ENCODE data around the gene ATP8A2. TPM values are rescaled to one million over a fixed set of nuclear protein-coding genes. Genes with fewer than 3 reads are reported as not detected.

ATP8A2 gene
- total RNA-seq, 1 experiment from 2014 or later = 0.26 TPM

DNA sequence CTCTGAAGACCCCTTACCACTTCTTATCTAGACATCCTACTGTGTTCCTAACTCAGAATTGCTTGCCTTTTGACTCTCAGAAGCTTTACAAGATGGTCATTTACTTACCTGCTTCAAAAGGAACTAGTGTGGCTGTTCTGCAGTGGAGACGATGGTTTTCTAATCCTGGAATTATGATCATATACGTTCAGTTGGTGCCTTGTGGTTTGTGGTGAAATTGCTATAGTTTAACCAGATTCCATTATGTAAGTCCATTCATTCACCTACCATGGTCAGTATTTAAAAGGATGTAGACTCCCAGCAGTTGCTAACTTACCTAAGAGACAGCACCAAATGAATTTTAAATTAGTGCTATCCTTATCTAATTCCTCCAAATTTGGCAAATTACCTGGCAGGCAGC is 469.2 kb downstream of the ATP8A2 start:
- Mint-ChIP-seq H3K27me3 (ENCODE audit: insufficient read depth, unreplicated experiment) (no peaks in the 10 kb centered on the region), H3K4me3 (ENCODE audit: unreplicated experiment) (no peak overlapping the region), H3K4me1 (ENCODE audit: insufficient read depth, unreplicated experiment) (peaks cover 23% of the 10 kb centered on the region), H3K27ac (ENCODE audit: low read depth, unreplicated experiment) (no peak overlapping the region), H3K9me3 (ENCODE audit: unreplicated experiment) (no peaks in the 10 kb centered on the region), H3K36me3 (ENCODE audit: insufficient read depth, unreplicated experiment) (no peaks in the 10 kb centered on the region)
- ChIA-PET CTCF (interaction anchor here (0.6 kb wide), 1 partner anchor 187 kb away, joined by 3 read pairs; no protein-coding TSS in a partner anchor), POLR2A (interaction anchor here (0.6 kb wide), 1 partner anchor 476 kb away, joined by 4 read pairs; no protein-coding TSS in a partner anchor)
- DNase-seq (ENCODE audit: unreplicated experiment) = no peak
- TF ChIP-seq, protein P1, sequence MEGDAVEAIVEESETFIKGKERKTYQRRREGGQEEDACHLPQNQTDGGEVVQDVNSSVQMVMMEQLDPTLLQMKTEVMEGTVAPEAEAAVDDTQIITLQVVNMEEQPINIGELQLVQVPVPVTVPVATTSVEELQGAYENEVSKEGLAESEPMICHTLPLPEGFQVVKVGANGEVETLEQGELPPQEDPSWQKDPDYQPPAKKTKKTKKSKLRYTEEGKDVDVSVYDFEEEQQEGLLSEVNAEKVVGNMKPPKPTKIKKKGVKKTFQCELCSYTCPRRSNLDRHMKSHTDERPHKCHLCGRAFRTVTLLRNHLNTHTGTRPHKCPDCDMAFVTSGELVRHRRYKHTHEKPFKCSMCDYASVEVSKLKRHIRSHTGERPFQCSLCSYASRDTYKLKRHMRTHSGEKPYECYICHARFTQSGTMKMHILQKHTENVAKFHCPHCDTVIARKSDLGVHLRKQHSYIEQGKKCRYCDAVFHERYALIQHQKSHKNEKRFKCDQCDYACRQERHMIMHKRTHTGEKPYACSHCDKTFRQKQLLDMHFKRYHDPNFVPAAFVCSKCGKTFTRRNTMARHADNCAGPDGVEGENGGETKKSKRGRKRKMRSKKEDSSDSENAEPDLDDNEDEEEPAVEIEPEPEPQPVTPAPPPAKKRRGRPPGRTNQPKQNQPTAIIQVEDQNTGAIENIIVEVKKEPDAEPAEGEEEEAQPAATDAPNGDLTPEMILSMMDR (IDR thresholded peaks at IDR 0.05; ENCODE audit: unreplicated experiment) = no peak
- intact Hi-C loops (cut with micrococcal nuclease) = no loop called here
- no TSS peak for BruUV-seq (replicated peaks)

DNA sequence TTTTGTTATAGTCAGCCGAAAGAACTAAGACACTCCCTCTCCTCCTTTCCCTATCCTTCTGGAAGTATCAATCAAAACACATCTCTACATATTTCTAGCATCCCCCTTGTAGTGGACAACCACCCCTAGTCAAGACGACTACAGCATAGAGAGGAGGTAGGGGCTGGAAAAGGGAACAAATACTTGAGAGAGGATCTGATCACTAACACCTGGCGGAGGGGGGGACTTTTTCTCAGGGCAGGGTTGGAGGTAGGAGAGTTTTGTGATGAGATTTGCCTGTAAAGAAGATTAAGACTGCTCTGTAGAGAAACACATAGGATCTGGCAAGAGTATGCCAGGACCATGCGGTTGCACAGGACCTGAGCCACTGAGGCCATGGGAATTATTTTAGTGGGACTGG is 471.9 kb downstream of the ATP8A2 start:
- intact Hi-C loops (cut with micrococcal nuclease) = no loop called here
- Mint-ChIP-seq H3K4me3 (ENCODE audit: unreplicated experiment) (no peak overlapping the region), H3K9me3 (ENCODE audit: unreplicated experiment) (no peaks in the 10 kb centered on the region), H3K27me3 (ENCODE audit: insufficient read depth, unreplicated experiment) (no peaks in the 10 kb centered on the region), H3K27ac (ENCODE audit: low read depth, unreplicated experiment) (no peak overlapping the region), H3K4me1 (ENCODE audit: insufficient read depth, unreplicated experiment) (peaks cover 16% of the 10 kb centered on the region), H3K36me3 (ENCODE audit: insufficient read depth, unreplicated experiment) (no peaks in the 10 kb centered on the region)
- no peak for DNase-seq (ENCODE audit: unreplicated experiment)
- POLR2A ChIA-PET = no interaction called here
- TF ChIP-seq, protein P1 (IDR thresholded peaks at IDR 0.05; ENCODE audit: unreplicated experiment) = no peak
- CTCF ChIA-PET = interaction anchor here (1.2 kb wide), 1 partner anchor 12 kb away, joined by 3 read pairs; no protein-coding TSS in a partner anchor
- no TSS peak for BruUV-seq (replicated peaks)

DNA sequence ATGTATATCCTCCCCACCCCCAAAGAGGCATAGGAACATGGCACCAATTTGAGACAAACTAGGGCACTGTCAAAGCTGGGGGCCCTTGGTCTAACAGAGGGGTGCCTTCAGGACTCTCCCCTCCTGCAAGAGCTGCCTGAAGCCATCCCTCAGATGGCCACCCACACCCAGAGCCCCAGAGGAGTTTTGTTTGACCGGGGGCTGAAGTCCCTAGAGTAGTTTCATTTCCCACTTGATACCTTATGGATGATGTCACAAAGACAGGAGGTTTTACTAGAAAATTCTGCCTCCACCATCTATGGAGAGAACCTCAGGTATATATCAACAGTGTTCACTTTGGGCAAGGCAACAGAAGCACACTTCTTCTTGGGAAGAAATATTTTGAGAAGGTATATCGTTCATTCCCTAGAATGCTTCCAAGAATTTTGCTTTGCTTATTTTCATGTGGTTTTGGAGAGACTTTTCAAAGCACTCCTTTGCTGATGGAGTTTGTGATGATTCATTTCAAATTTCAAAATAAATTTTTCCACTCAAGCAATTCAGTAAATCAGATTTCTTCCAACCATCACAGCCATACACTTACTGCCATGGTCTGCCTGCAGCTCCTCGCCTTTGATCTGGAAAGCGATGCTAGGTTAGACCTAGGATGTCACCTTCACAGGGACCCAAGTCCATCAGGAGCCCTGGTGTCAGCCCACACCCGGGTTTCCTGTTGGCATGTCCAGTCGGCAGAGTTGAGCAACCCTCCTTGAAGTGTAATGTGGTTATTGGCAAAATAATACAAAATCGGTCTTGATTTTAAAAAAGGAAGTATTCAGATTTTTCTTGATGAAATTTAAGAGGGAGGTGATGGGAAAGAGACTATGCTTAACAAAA is 473.0 kb downstream of the ATP8A2 start:
- H3K9me3 Mint-ChIP-seq (ENCODE audit: unreplicated experiment) = no peaks in the 10 kb centered on the region
- ChIA-PET CTCF (interaction anchor here (0.5 to 1.2 kb wide), 2 partner anchors 11 to 15 kb away, joined by 3 to 4 read pairs; no protein-coding TSS in a partner anchor), POLR2A (interaction anchor here (1.2 kb wide), 1 partner anchor 16 kb away, joined by 4 read pairs; no protein-coding TSS in a partner anchor)
- H3K36me3 Mint-ChIP-seq (ENCODE audit: insufficient read depth, unreplicated experiment) = no peaks in the 10 kb centered on the region
- no TSS peak for BruUV-seq (replicated peaks)
- TF ChIP-seq, protein P1 (IDR thresholded peaks at IDR 0.05; ENCODE audit: unreplicated experiment) = no peak
- no peaks in the 10 kb centered on the region for H3K27me3 Mint-ChIP-seq (ENCODE audit: insufficient read depth, unreplicated experiment)
- peak; percentile 38 for DNase-seq (ENCODE audit: unreplicated experiment)
- intact Hi-C loops (cut with micrococcal nuclease) = no loop called here
- H3K4me3 Mint-ChIP-seq (ENCODE audit: unreplicated experiment) = no peak overlapping the region
- H3K4me1 Mint-ChIP-seq (ENCODE audit: insufficient read depth, unreplicated experiment) = peaks cover 16% of the 10 kb centered on the region
- H3K27ac Mint-ChIP-seq (ENCODE audit: low read depth, unreplicated experiment) = no peak overlapping the region

DNA sequence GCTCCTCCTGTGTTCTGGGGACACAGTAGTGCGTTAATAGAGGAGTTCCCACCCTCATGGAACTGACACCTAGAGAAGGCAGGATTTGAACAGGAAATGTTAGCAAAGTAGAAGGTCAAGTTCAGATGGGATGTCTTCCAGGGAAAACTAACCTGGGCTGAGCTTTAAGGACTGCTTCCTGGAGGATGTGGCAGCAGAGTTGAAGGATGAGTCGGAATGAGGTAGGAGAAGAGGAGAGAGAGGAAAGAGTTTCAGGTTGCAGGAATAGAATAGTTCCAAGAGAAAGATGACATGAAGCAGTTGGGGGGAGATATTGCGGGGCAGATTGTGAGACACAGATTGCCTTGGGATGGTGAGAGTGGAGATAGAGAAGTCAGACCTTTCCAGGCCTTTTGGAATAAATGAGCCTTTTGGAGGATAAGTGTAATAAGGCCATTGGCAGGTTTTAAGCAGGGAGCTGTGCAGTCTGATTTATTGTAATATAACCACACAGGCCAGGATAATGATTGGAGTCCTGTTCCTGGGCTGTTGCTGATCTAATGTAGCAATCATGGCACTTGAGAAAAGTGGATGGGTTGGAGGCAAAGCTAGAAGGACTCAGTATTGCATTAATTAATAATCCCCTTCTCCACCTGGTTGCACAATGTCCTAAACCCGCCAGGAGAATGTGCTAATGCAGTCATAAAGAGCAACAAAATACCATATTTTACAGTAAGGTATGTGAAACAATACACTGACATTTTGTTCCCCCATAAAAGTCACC is 474.6 kb downstream of the ATP8A2 start:
- no TSS peak for BruUV-seq (replicated peaks)

More for the DNA sequence above, 474.6 kb downstream of the ATP8A2 start:
- no peak overlapping the region for H3K4me3 Mint-ChIP-seq (ENCODE audit: unreplicated experiment)
- peak; percentile 18 for DNase-seq (ENCODE audit: unreplicated experiment)
- no peaks in the 10 kb centered on the region for H3K9me3 Mint-ChIP-seq (ENCODE audit: unreplicated experiment)
- TF ChIP-seq, protein P1 (IDR thresholded peaks at IDR 0.05; ENCODE audit: unreplicated experiment) = no peak
- ChIA-PET CTCF (interaction anchor here (0.8 kb wide), 1 partner anchor 210 kb away, joined by 4 read pairs; no protein-coding TSS in a partner anchor), POLR2A (interaction anchor here (0.7 to 1.2 kb wide), 2 partner anchors 15 to 228 kb away, joined by 3 to 4 read pairs; no protein-coding TSS in a partner anchor)
- intact Hi-C loops (cut with micrococcal nuclease) = no loop called here
- no peak overlapping the region for H3K27ac Mint-ChIP-seq (ENCODE audit: low read depth, unreplicated experiment)
- peaks cover 7% of the 10 kb centered on the region for H3K4me1 Mint-ChIP-seq (ENCODE audit: insufficient read depth, unreplicated experiment)
- no peaks in the 10 kb centered on the region for H3K36me3 Mint-ChIP-seq (ENCODE audit: insufficient read depth, unreplicated experiment)
- H3K27me3 Mint-ChIP-seq (ENCODE audit: insufficient read depth, unreplicated experiment) = no peaks in the 10 kb centered on the region

Data from MCF 10A (cell line).